K562 (cell line): Measurements from ENCODE around the gene HCN3. TPM values are rescaled to one million over a fixed set of nuclear protein-coding genes. Genes with fewer than 3 reads are reported as not detected.

Experiments used
- ATAC-seq: fragments of 200-7000 bp; cut with Tn5 transposase; 3 replicates; pipeline ENCODE4 v1.9.1; 2020; ENCODE audit warnings: moderate library complexity
- BruUV-seq: library from RNA; stranded (reverse); fragments of 400-500 nt; replicated peaks from 2 replicates; lab custom pipeline; 2021; lab: Mats Ljungman, UMichigan
- CTCF ChIA-PET: fragments of 300-600 bp; formaldehyde crosslinking; extraction: SDS; loops from one replicate; lab custom pipeline; 2021; ENCODE audit warnings: low intra/inter-chr PET ratio; lab: Yijun Ruan, JAX
- POLR2A ChIA-PET: fragments of 300-600, 350-650 bp; sonication (Branson Sonifier 250); formaldehyde crosslinking; extraction: SDS; loops from one replicate; lab custom pipeline; 2021; ENCODE audit warnings: antibody characterized with exemption, inconsistent platforms; lab: Yijun Ruan, JAX
- DNase-seq, 4 experiments: peaks; one replicate each; pipeline versions ENCODE4 v3.0.0 to v3.0.0-alpha.2; 2011 to 2018; ENCODE audit warnings: low spot score in 3 of 4, mixed read lengths in 3 of 4; ENCODE audit errors: extremely low read depth in 1 of 4
- FAIRE-seq: peaks from 2 replicates; lab custom pipeline; 2011; peaks lifted over from hg19 to GRCh38; lab: Jason Lieb, UNC
- H2AFZ ChIP-seq: 2 replicates; pipeline ENCODE4 v1.6.0; 2011; ENCODE audit warnings: low read depth, low read length, control low read depth, inconsistent platforms
- H3K27ac ChIP-seq: fragments of 200-600 bp; 3 replicates; pipeline ENCODE4 v1.8.0; 2011; ENCODE audit warnings: low read depth, mild to moderate bottlenecking, control low read depth, inconsistent platforms, low read length, moderate library complexity, mixed read lengths; ENCODE audit errors: extremely low read depth
- H3K27me3 ChIP-seq, 2 experiments: fragments of 300-600 bp in 1 of 2; 2 replicates in 1 of 2; 3 replicates in 1 of 2; pipeline versions ENCODE4 v1.6.0 to v1.8.0; 2011; ENCODE audit warnings: inconsistent platforms in 2 of 2, low read length in 2 of 2, mild to moderate bottlenecking in 1 of 2, mixed read lengths in 1 of 2, moderate library complexity in 1 of 2; ENCODE audit not compliant: control insufficient read depth in 2 of 2, insufficient read depth in 2 of 2
- H3K36me3 ChIP-seq: fragments of 300-600 bp; 3 replicates; pipeline ENCODE4 v1.8.0; 2011; ENCODE audit warnings: mild to moderate bottlenecking, low read length, inconsistent platforms; ENCODE audit not compliant: control insufficient read depth, insufficient read depth
- H3K4me1 ChIP-seq, 2 experiments: fragments of 200-600 bp in 1 of 2; replicated peaks in 1 of 2; 2 replicates in 1 of 2; 3 replicates in 1 of 2; pipeline versions ENCODE4 v1.5.1 to v1.8.0; 2011; ENCODE audit warnings: inconsistent platforms in 2 of 2, low read length in 2 of 2, mild to moderate bottlenecking in 1 of 2, mixed read lengths in 1 of 2, moderate library complexity in 1 of 2; ENCODE audit not compliant: control insufficient read depth in 2 of 2, insufficient read depth in 2 of 2
- H3K4me2 ChIP-seq: 2 replicates; pipeline ENCODE4 v1.6.1; 2011; ENCODE audit warnings: low read length, control low read depth, inconsistent platforms, mixed read lengths; ENCODE audit not compliant: insufficient read depth
- H3K4me3 ChIP-seq: fragments of 200-600 bp; sonication (generic), shearing (Covaris generic); 2 replicates; pipeline ENCODE4 v1.5.1; 2016; ENCODE audit warnings: control low read depth, inconsistent platforms
- H3K79me2 ChIP-seq: fragments of 200-600 bp; 3 replicates; pipeline ENCODE4 v1.8.0; 2011; ENCODE audit warnings: low read length, inconsistent platforms; ENCODE audit not compliant: control insufficient read depth, insufficient read depth
- H3K9ac ChIP-seq, 2 experiments: 2 replicates each; pipeline versions ENCODE4 v1.6.0 to v1.6.1; 2011; ENCODE audit warnings: low read depth in 2 of 2, low read length in 2 of 2, control low read depth in 1 of 2, inconsistent platforms in 1 of 2, mild to moderate bottlenecking in 1 of 2, mixed read lengths in 1 of 2; ENCODE audit not compliant: insufficient read depth in 1 of 2
- H3K9me1 ChIP-seq: one replicate; pipeline ENCODE4 v1.6.0; 2011; ENCODE audit warnings: inconsistent platforms, mild to moderate bottlenecking, low read length, moderate library complexity; ENCODE audit not compliant: control insufficient read depth, insufficient read depth
- H3K9me3 ChIP-seq: replicated peaks from 2 replicates; pipeline ENCODE4 v1.5.1; 2011; ENCODE audit warnings: low read depth, low read length, inconsistent platforms; ENCODE audit not compliant: control insufficient read depth, insufficient read depth
- H4K20me1 ChIP-seq: replicated peaks from 2 replicates; pipeline ENCODE4 v1.6.1; 2011; ENCODE audit warnings: low read length, inconsistent platforms, mixed read lengths; ENCODE audit not compliant: control insufficient read depth, insufficient read depth
- ARID2 ChIP-seq: fragments of 450-650 bp; IDR thresholded peaks from 2 replicates; pipeline ENCODE4 v1.6.1; 2017; ENCODE audit warnings: antibody characterized with exemption, mild to moderate bottlenecking
- ATF1 ChIP-seq, 2 experiments: fragments of 450-650 bp in 1 of 2; IDR thresholded peaks; 2 replicates each; pipeline ENCODE4 v1.6.1; 2016; ENCODE audit warnings: missing compliant biosample characterization in 1 of 2, missing genetic modification characterization in 1 of 2
- DDX20 ChIP-seq: fragments of 450-650 bp; IDR thresholded peaks from 2 replicates; pipeline ENCODE4 v1.6.1; 2016; ENCODE audit warnings: missing genetic modification characterization, low read depth, mild to moderate bottlenecking, missing compliant biosample characterization, moderate library complexity
- ELF4 ChIP-seq: fragments of 450-650 bp; formaldehyde crosslinking; IDR thresholded peaks from 2 replicates; pipeline ENCODE4 v1.4.0; 2022; ENCODE audit warnings: missing genetic modification characterization
- FOXK1 ChIP-seq: sonication (generic); formaldehyde crosslinking; IDR thresholded peaks from 2 replicates; pipeline ENCODE4 v1.8.0; 2022; ENCODE audit warnings: missing genetic modification reagents, mild to moderate bottlenecking, borderline replicate concordance
- GABPB1 ChIP-seq: sonication (generic); formaldehyde crosslinking; IDR thresholded peaks from 2 replicates; pipeline ENCODE4 v1.8.0; 2022; ENCODE audit warnings: mild to moderate bottlenecking, missing genetic modification reagents
- GTF2E2 ChIP-seq: fragments of 200-800 bp; sonication (Bioruptor generic); IDR thresholded peaks from 2 replicates; pipeline ENCODE4 v1.6.1; 2016; ENCODE audit warnings: missing genetic modification characterization, missing compliant biosample characterization
- HOXB6 ChIP-seq: fragments of 250-450 bp; sonication (Bioruptor Pico); IDR thresholded peaks from 2 replicates; pipeline ENCODE4 v1.5.1; 2022; ENCODE audit warnings: mild to moderate bottlenecking, borderline replicate concordance
- NR1H2 ChIP-seq: sonication (generic); formaldehyde crosslinking; IDR thresholded peaks from 2 replicates; pipeline ENCODE4 v1.4.0; 2020; ENCODE audit warnings: mild to moderate bottlenecking, missing genetic modification reagents
- PHF20 ChIP-seq: fragments of 450-650 bp; IDR thresholded peaks from 2 replicates; pipeline ENCODE4 v1.6.1; 2018; ENCODE audit not compliant: partially characterized antibody
- PTRF ChIP-seq: fragments of 450-650 bp; IDR thresholded peaks from 2 replicates; pipeline ENCODE4 v1.6.1; 2016; ENCODE audit warnings: mild to moderate bottlenecking, missing genetic modification characterization, missing compliant biosample characterization
- TCF7L2 ChIP-seq: fragments of 150-350 bp; IDR thresholded peaks from 2 replicates; pipeline ENCODE4 v1.6.1; 2016; ENCODE audit warnings: low read depth, mild to moderate bottlenecking, low read length, moderate library complexity
- ZBTB1 ChIP-seq: sonication (generic); formaldehyde crosslinking; IDR thresholded peaks from 2 replicates; pipeline ENCODE4 v1.8.1; 2023; ENCODE audit warnings: missing genetic modification reagents, low read depth, mild to moderate bottlenecking, borderline replicate concordance
- ZBTB17 ChIP-seq: fragments of 450-650 bp; formaldehyde crosslinking; IDR thresholded peaks from 2 replicates; pipeline ENCODE4 v1.4.0; 2020; ENCODE audit warnings: mild to moderate bottlenecking
- ZNF134 ChIP-seq: fragments of 250-450 bp; sonication (Bioruptor Pico); conservative IDR thresholded peaks from 2 replicates; pipeline ENCODE4 v1.4.0; 2020
- WGBS: fragments of 100-300 bp; shearing (Covaris generic); methylation state at CpG from one replicate; pipeline ENCODE4 v1.1.6; 2016; ENCODE audit warnings: low coverage, mixed read lengths; ENCODE audit not compliant: insufficient coverage; ENCODE audit errors: missing lambda C conversion rate; 5-methylcytosine and 5-hydroxymethylcytosine counted together
- in situ Hi-C: fragments of 300-500 bp; cut with MboI; formaldehyde crosslinking; loops from 4 replicates; pipeline ENCODE4 v1.15.0; 2018; ENCODE audit warnings: inconsistent platforms, mixed read lengths
- intact Hi-C: fragments of 100-400 bp; cut with micrococcal nuclease; formaldehyde crosslinking; loops from 2 replicates; pipeline ENCODE4 v1.14.2; 2022
- polyA plus RNA-seq, 8 experiments: library from polyadenylated mRNA; depleted of rRNA in 4 of 8; stranded (reverse) in 5 of 8; unstranded in 3 of 8; fragments of >200 nt; fragmentation: Nextera tagmentation in 2 of 8; fragmentation: Illumina TruSeq in 1 of 8; extraction: Ambion mirVana in 2 of 8; extraction: Trizol in 1 of 8; gene quantifications; 2 replicates each; pipeline versions ENCODE4 v1.2.1 to v1.2.3, GENCODE V29; 2011 to 2014; ENCODE audit warnings: inconsistent platforms in 1 of 8, missing spikeins in 1 of 8
- total RNA-seq, 7 experiments: library from RNA; depleted of rRNA in 6 of 7; stranded (reverse); fragments of >200 nt in 6 of 7; fragmentation: Illumina TruSeq in 2 of 7; extraction: Trizol in 2 of 7; gene quantifications; 2 replicates each; pipeline versions ENCODE4 v1.2.1 to v1.2.3, GENCODE V29; 2011 to 2021; ENCODE audit warnings: low replicate concordance in 1 of 7
- TF ChIP-seq, protein P1 (sequence below), 2 experiments: fragments of 450-650 bp; conservative IDR thresholded peaks; 2 replicates each; pipeline ENCODE4 v1.6.1; 2017; ENCODE audit warnings: mild to moderate bottlenecking in 2 of 2, moderate library complexity in 2 of 2
- TF ChIP-seq, protein P2 (sequence below): IDR thresholded peaks from 2 replicates; pipeline ENCODE4 v1.6.1; 2016; ENCODE audit warnings: missing genetic modification characterization, missing compliant biosample characterization
- TF ChIP-seq, protein P3 (sequence below): sonication (generic); formaldehyde crosslinking; IDR thresholded peaks from 2 replicates; pipeline ENCODE4 v1.8.0; 2022; ENCODE audit warnings: missing genetic modification reagents, mild to moderate bottlenecking, borderline replicate concordance

The HCN3 gene
- total and polyA plus RNA-seq, 9 of the 15 experiments (the other 6 are each of a cell fraction or from before 2014, with no cell fraction given) = 0.91 to 9.7 (median 3.9) TPM

DNA sequence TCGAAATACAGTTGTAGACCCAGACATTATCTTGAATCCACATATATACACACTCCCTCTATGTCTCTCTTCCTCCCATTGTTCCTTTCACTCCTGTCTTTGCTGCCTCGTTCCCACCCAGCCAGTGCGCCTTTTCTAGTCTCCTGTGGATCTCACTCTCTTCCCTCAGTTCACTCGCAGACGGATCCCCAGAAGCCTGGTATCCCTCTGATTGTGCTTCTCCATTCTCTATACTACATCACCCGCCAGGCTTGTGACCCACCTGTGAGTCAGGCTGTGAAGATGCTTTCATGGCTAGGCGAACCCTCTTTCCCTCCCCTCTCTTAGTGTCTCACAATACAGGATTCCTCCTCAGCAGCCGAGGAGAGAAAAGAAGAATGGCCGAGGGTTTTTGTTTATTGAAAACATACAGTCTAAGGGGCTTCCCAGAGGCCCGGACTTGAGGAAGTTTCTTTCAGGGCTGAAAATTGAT is 1.5 kb downstream of the HCN3 start:
- Histone ChIP-seq H3K27me3 (no peaks in the 10 kb centered on the region), H3K9me1 (no peaks in the 10 kb centered on the region), H3K9ac (peak overlapping the region in 1 of 2 experiments; percentile 68; a peak in 1 of 4 replicates), H3K36me3 (peaks cover 4% of the 10 kb centered on the region; the same call in 2 of the 3 replicates), H3K4me1 (peaks cover 18 to 43% of the 10 kb centered on the region in 2 experiments; a peak in 4 of 5 replicates), H3K4me2 (peak overlapping the region; percentile 80; the same call in 1 of the 2 replicates), H3K4me3 (0 out of 2 replicates have a peak overlapping the region, but pooled peaks have one; percentile 57), H3K9me3 (no peaks in the 10 kb centered on the region), H4K20me1 (no peaks in the 10 kb centered on the region), H3K79me2 (peaks cover 2% of the 10 kb centered on the region), H2AFZ (no peak overlapping the region), H3K27ac (no peak overlapping the region)
- BruUV-seq = TSS peak; percentile 43
- ChIA-PET CTCF (interaction anchor here (0.6 to 1.1 kb wide), 2 partner anchors 28 to 37 kb away, joined by 4 to 5 read pairs; no protein-coding TSS in a partner anchor), POLR2A (interaction anchor here (0.6 to 1.0 kb wide), 4 partner anchors 17 to 94 kb away, joined by 3 read pairs; partner anchors contain the start of gene SCAMP3)
- DNase-seq (no peak), ATAC-seq (no peak), FAIRE-seq (no peak)
- 33% methylated on average over 10 of the region's 10 CpGs for WGBS
- in situ Hi-C loops = no loop called here
- intact Hi-C loops = no loop called here
- TF ChIP-seq ZBTB17 (CRISPR knock-in tag) (no peak), ZNF134 (CRISPR knock-in tag) (no peak), HOXB6 (CRISPR knock-in tag) (no peak), ARID2 (no peak), DDX20 (tag) (no peak), PHF20 (no peak), NR1H2 (CRISPR knock-in tag) (no peak), TCF7L2 (no peak), PTRF (tag) (no peak), GABPB1 (no peak), FOXK1 (CRISPR knock-in tag) (no peak), ATF1 (CRISPR knock-in tag; IDR thresholded peaks at IDR 0.05) (no peak), ATF1 (tag; IDR thresholded peaks at IDR 0.05) (no peak), ELF4 (CRISPR knock-in tag) (no peak), ZBTB1 (CRISPR knock-in tag) (no peak), GTF2E2 (tag) (no peak)
- TF ChIP-seq, protein P1, sequence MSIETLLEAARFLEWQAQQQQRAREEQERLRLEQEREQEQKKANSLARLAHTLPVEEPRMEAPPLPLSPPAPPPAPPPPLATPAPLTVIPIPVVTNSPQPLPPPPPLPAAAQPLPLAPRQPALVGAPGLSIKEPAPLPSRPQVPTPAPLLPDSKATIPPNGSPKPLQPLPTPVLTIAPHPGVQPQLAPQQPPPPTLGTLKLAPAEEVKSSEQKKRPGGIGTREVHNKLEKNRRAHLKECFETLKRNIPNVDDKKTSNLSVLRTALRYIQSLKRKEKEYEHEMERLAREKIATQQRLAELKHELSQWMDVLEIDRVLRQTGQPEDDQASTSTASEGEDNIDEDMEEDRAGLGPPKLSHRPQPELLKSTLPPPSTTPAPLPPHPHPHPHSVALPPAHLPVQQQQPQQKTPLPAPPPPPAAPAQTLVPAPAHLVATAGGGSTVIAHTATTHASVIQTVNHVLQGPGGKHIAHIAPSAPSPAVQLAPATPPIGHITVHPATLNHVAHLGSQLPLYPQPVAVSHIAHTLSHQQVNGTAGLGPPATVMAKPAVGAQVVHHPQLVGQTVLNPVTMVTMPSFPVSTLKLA (conservative IDR thresholded peaks at IDR 0.05) = no peak
- TF ChIP-seq, protein P2, sequence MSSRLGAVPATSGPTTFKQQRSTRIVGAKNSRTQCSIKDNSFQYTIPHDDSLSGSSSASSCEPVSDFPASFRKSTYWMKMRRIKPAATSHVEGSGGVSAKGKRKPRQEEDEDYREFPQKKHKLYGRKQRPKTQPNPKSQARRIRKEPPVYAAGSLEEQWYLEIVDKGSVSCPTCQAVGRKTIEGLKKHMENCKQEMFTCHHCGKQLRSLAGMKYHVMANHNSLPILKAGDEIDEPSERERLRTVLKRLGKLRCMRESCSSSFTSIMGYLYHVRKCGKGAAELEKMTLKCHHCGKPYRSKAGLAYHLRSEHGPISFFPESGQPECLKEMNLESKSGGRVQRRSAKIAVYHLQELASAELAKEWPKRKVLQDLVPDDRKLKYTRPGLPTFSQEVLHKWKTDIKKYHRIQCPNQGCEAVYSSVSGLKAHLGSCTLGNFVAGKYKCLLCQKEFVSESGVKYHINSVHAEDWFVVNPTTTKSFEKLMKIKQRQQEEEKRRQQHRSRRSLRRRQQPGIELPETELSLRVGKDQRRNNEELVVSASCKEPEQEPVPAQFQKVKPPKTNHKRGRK (tag) = no peak
- TF ChIP-seq, protein P3, sequence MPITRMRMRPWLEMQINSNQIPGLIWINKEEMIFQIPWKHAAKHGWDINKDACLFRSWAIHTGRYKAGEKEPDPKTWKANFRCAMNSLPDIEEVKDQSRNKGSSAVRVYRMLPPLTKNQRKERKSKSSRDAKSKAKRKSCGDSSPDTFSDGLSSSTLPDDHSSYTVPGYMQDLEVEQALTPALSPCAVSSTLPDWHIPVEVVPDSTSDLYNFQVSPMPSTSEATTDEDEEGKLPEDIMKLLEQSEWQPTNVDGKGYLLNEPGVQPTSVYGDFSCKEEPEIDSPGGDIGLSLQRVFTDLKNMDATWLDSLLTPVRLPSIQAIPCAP (CRISPR knock-in tag) = no peak
